NCI-H146 (cell line): ENCODE measurements around the gene CYP27B1.

Experiments used
- DNase-seq: peaks from one replicate; lab custom pipeline; 2025; lab: John Stamatoyannopoulos, UW

The CYP27B1 gene

GRCh38 chr12:57750561-57751431 lies 16.1 kb downstream of the CYP27B1 start:
- DNase-seq, result no peak

- DNase-seq, result no peak
Measured at GRCh38 chr12:57749061-57749460, 17.8 kb downstream of the CYP27B1 start.

- DNase-seq, result no peak
Measured at GRCh38 chr12:57746025-57746424, 20.9 kb downstream of the CYP27B1 start.

- DNase-seq, result no peak
Measured at GRCh38 chr12:57745485-57745881, 21.4 kb downstream of the CYP27B1 start.

GRCh38 chr12:57744777-57745484 lies 21.9 kb downstream of the CYP27B1 start, which contains the start of gene TSPAN31:
Gene TSPAN31, plus strand, starts transcription at chr12:57745039. Its CDS starts 116 bp downstream, at chr12:57745155.
- DNase-seq, result peak; percentile 97

- peak; percentile 48 for DNase-seq
Measured at GRCh38 chr12:57744194-57744776, 22.6 kb downstream of the CYP27B1 start.

GRCh38 chr12:57743769-57744168 lies 23.1 kb downstream of the CYP27B1 start:
- DNase-seq, result no peak

- no peak for DNase-seq
Measured at GRCh38 chr12:57741844-57742738, 24.8 kb downstream of the CYP27B1 start.

GRCh38 chr12:57741413-57741789 lies 25.5 kb downstream of the CYP27B1 start:
- DNase-seq, result no peak

- DNase-seq, result peak; percentile 40
Measured at GRCh38 chr12:57740656-57741412, 26.0 kb downstream of the CYP27B1 start.

GRCh38 chr12:57739914-57740538 lies 26.9 kb downstream of the CYP27B1 start:
- no peak for DNase-seq

GRCh38 chr12:57739387-57739786 lies 27.5 kb downstream of the CYP27B1 start:
- no peak for DNase-seq

GRCh38 chr12:57738661-57739237 lies 28.1 kb downstream of the CYP27B1 start, which contains the start of gene AGAP2:
Gene AGAP2, minus strand, starts transcription at chr12:57738742. Its CDS starts 496 bp downstream, at chr12:57738246.
- peak; percentile 52 for DNase-seq

- DNase-seq, result peak; percentile 31
Measured at GRCh38 chr12:57737467-57738460, 29.1 kb downstream of the CYP27B1 start.

- peak; percentile 21 for DNase-seq
Measured at GRCh38 chr12:57736741-57737466, 30.0 kb downstream of the CYP27B1 start.

- DNase-seq, result peak; percentile 74
Measured at GRCh38 chr12:57735952-57736740, 30.7 kb downstream of the CYP27B1 start.

- DNase-seq, result no peak
Measured at GRCh38 chr12:57735198-57735855, 31.6 kb downstream of the CYP27B1 start.
